K562 (cell line): Measurements from ENCODE around the gene CBFA2T3. TPM values are rescaled to one million over a fixed set of nuclear protein-coding genes. Genes with fewer than 3 reads are reported as not detected.

Source experiments
- ARID2 ChIP-seq: fragments of 450-650 bp; IDR thresholded peaks from 2 replicates; pipeline ENCODE4 v1.6.1; 2017; ENCODE audit warnings: antibody characterized with exemption, mild to moderate bottlenecking
- CBFA2T2 ChIP-seq: fragments of 450-650 bp; conservative IDR thresholded peaks from 2 replicates; pipeline ENCODE4 v1.6.1; 2017; ENCODE audit warnings: mild to moderate bottlenecking
- FOSL1 ChIP-seq: fragments of 200-800 bp; sonication (Bioruptor generic); conservative IDR thresholded peaks from 2 replicates; pipeline ENCODE4 v1.6.1; 2016; ENCODE audit warnings: missing genetic modification characterization, missing compliant biosample characterization
- FOXM1 ChIP-seq, 2 experiments: fragments of 450-650 bp in 1 of 2; sonication (generic) in 1 of 2; formaldehyde crosslinking in 1 of 2; IDR thresholded peaks; 2 replicates each; pipeline versions ENCODE4 v1.6.1 to v1.9.0; 2017 to 2022; ENCODE audit warnings: low read depth in 2 of 2, mild to moderate bottlenecking in 2 of 2, missing genetic modification reagents in 1 of 2, moderate library complexity in 1 of 2
- FUS ChIP-seq: fragments of 200-400 bp; formaldehyde crosslinking; optimal IDR thresholded peaks from 2 replicates; pipeline ENCODE3; 2017; ENCODE audit warnings: low read depth, low read length
- GABPB2 ChIP-seq: fragments of 250-450 bp; sonication (Bioruptor Pico); conservative IDR thresholded peaks from 2 replicates; pipeline ENCODE4 v1.5.1; 2021; ENCODE audit warnings: mild to moderate bottlenecking
- HMGN3 ChIP-seq: IDR thresholded peaks from 2 replicates; pipeline ENCODE4 v1.6.1; 2011; ENCODE audit warnings: borderline replicate concordance, low read depth, mild to moderate bottlenecking, mixed read lengths, low read length; ENCODE audit not compliant: insufficient read length; ENCODE audit errors: extremely low read depth
- MIER1 ChIP-seq: fragments of 450-650 bp; IDR thresholded peaks from 2 replicates; pipeline ENCODE4 v1.6.1; 2016; ENCODE audit warnings: antibody characterized with exemption, mild to moderate bottlenecking, low read depth
- NCOR1 ChIP-seq: fragments of 450-650 bp; IDR thresholded peaks from 2 replicates; pipeline ENCODE4 v1.6.1; 2016; ENCODE audit warnings: mild to moderate bottlenecking, moderate library complexity
- NR2C2 ChIP-seq, 2 experiments: fragments of 200-800 bp in 1 of 2; sonication (Bioruptor generic) in 1 of 2; sonication (generic) in 1 of 2; formaldehyde crosslinking in 1 of 2; IDR thresholded peaks; 2 replicates each; pipeline versions ENCODE4 v1.6.1 to v1.8.0; 2016 to 2022; ENCODE audit warnings: mild to moderate bottlenecking in 1 of 2, missing compliant biosample characterization in 1 of 2, missing genetic modification characterization in 1 of 2, missing genetic modification reagents in 1 of 2
- PHF21A ChIP-seq: fragments of 450-650 bp; IDR thresholded peaks from 2 replicates; pipeline ENCODE4 v1.6.1; 2017; ENCODE audit warnings: low read depth, borderline replicate concordance
- POLR2A ChIP-seq: fragments of 450-650 bp; conservative IDR thresholded peaks from 2 replicates; pipeline ENCODE4 v1.6.1; 2016
- POLR2B ChIP-seq: fragments of 450-650 bp; IDR thresholded peaks from 2 replicates; pipeline ENCODE4 v1.6.1; 2018; ENCODE audit warnings: low read depth; ENCODE audit not compliant: partially characterized antibody
- POLR2G ChIP-seq: fragments of 200-400 bp; formaldehyde crosslinking; IDR thresholded peaks from 2 replicates; pipeline ENCODE4 v1.6.1; 2017; ENCODE audit warnings: low read depth, mild to moderate bottlenecking, antibody characterized with exemption, low read length, moderate library complexity
- SIN3A ChIP-seq, 2 experiments: fragments of 150-350 bp in 1 of 2; IDR thresholded peaks; 2 replicates each; pipeline ENCODE4 v1.6.1; 2011 to 2016; ENCODE audit warnings: borderline replicate concordance in 2 of 2, low read depth in 2 of 2, low read length in 2 of 2, mild to moderate bottlenecking in 2 of 2, moderate library complexity in 2 of 2; ENCODE audit not compliant: control insufficient read depth in 1 of 2
- SMAD4 ChIP-seq: fragments of 250-450 bp; sonication (Bioruptor Pico); conservative IDR thresholded peaks from 2 replicates; pipeline ENCODE4 v1.8.0; 2021; ENCODE audit warnings: inconsistent platforms, mild to moderate bottlenecking, moderate library complexity
- SUPT5H ChIP-seq: fragments of 450-650 bp; IDR thresholded peaks from 2 replicates; pipeline ENCODE4 v1.6.1; 2016
- TAF9B ChIP-seq: fragments of 450-650 bp; IDR thresholded peaks from 2 replicates; pipeline ENCODE4 v1.6.1; 2018; ENCODE audit warnings: mild to moderate bottlenecking; ENCODE audit not compliant: partially characterized antibody
- XRCC5 ChIP-seq: fragments of 200-400 bp; formaldehyde crosslinking; IDR thresholded peaks from 2 replicates; pipeline ENCODE4 v1.6.1; 2017; ENCODE audit warnings: low read depth, mild to moderate bottlenecking, low read length
- ZC3H11A ChIP-seq: IDR thresholded peaks from 2 replicates; pipeline ENCODE4 v1.6.1; 2012; ENCODE audit warnings: low read depth, low read length, improper control_type of control experiment
- ZFPM2 ChIP-seq: fragments of 250-450 bp; sonication (Bioruptor Pico); IDR thresholded peaks from 2 replicates; pipeline ENCODE4 v1.5.1; 2022; ENCODE audit warnings: mild to moderate bottlenecking
- ZNF239 ChIP-seq: fragments of 250-450 bp; sonication (Bioruptor Pico); IDR thresholded peaks from 2 replicates; pipeline ENCODE4 v1.4.0; 2020; ENCODE audit warnings: mild to moderate bottlenecking
- polyA plus RNA-seq, 8 experiments: library from polyadenylated mRNA; depleted of rRNA in 4 of 8; stranded (reverse) in 5 of 8; unstranded in 3 of 8; fragments of >200 nt; fragmentation: Nextera tagmentation in 2 of 8; fragmentation: Illumina TruSeq in 1 of 8; extraction: Ambion mirVana in 2 of 8; extraction: Trizol in 1 of 8; gene quantifications; 2 replicates each; pipeline versions ENCODE4 v1.2.1 to v1.2.3, GENCODE V29; 2011 to 2014; ENCODE audit warnings: inconsistent platforms in 1 of 8, missing spikeins in 1 of 8
- total RNA-seq, 7 experiments: library from RNA; depleted of rRNA in 6 of 7; stranded (reverse); fragments of >200 nt in 6 of 7; fragmentation: Illumina TruSeq in 2 of 7; extraction: Trizol in 2 of 7; gene quantifications; 2 replicates each; pipeline versions ENCODE4 v1.2.1 to v1.2.3, GENCODE V29; 2011 to 2021; ENCODE audit warnings: low replicate concordance in 1 of 7
- TF ChIP-seq, protein P1 (sequence below): fragments of 250-450 bp; sonication (Bioruptor Pico); IDR thresholded peaks from 2 replicates; pipeline ENCODE4 v1.8.0; 2021; ENCODE audit warnings: borderline replicate concordance, mild to moderate bottlenecking, moderate library complexity; ENCODE audit not compliant: poor library complexity, severe bottlenecking
- TF ChIP-seq, protein P2 (sequence below): sonication (generic); formaldehyde crosslinking; IDR thresholded peaks from 2 replicates; pipeline ENCODE4 v1.8.0; 2022; ENCODE audit warnings: missing genetic modification reagents, mild to moderate bottlenecking, moderate library complexity, borderline replicate concordance
- TF ChIP-seq, protein P3 (sequence below): sonication (generic); formaldehyde crosslinking; IDR thresholded peaks from 2 replicates; pipeline ENCODE4 v1.8.1; 2023; ENCODE audit warnings: mild to moderate bottlenecking, missing genetic modification reagents

Gene CBFA2T3
- total and polyA plus RNA-seq, 9 of the 15 experiments (the other 6 are each of a cell fraction or from before 2014, with no cell fraction given) = 2.3 to 145 (median 6.7) TPM

DNA sequence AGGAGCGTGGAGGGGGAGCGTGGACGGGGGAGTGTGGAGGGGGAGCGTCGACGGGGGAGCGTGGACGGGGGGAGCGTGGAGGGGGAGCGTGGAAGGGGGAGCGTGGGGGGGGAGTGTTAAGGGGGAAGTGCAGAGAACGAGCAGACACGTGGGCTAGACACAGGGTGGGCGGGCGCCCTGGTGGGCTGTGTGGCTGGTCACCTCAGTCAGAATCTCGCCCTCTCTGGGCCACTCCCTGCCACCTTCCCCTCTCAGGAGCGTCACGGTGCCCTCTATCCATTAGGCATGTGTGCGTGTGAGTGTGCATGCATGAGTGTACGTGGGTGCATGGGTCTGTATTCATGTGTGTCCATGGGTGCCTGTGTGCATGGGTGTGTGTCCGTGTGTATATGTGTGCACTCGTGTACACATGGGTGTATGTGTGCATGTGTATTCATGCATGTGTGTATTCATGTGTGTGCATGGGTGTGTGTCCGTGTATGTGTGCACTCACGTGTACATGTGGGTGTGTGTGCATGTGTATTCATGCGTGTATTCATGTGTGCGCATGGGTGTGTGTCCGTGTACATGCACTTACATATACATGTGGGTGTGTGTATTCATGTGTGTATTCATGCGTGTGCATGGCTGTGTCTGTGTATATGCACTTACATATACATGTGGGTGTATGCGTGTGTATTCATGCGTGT, 61.2 kb downstream of the CBFA2T3 start (continued):
- no peak for TF ChIP-seq CBFA2T2
- 0 out of 2 replicates have a peak, but pooled peaks have one; percentile 43 for TF ChIP-seq ARID2
- no peak for TF ChIP-seq PHF21A
- TF ChIP-seq XRCC5 = no peak
- TF ChIP-seq HMGN3 = no peak
- TF ChIP-seq POLR2B = peak; percentile 45
- no peak for TF ChIP-seq ZNF239 (CRISPR knock-in tag)
- no peak for TF ChIP-seq ZFPM2 (CRISPR knock-in tag)
- no peak for TF ChIP-seq MIER1
- no peak for TF ChIP-seq FOXM1 (IDR thresholded peaks at IDR 0.05; ENCODE audit: low read depth)
- no peak for TF ChIP-seq FOXM1 (CRISPR knock-in tag; IDR thresholded peaks at IDR 0.05; ENCODE audit: low read depth)
- no peak for TF ChIP-seq SIN3A (IDR thresholded peaks at IDR 0.05; ENCODE audit: borderline replicate concordance in 2 of 2, control insufficient read depth in 1 of 2, low read depth in 2 of 2, low read length in 2 of 2)
- TF ChIP-seq GABPB2 (CRISPR knock-in tag) = no peak
- no peak for TF ChIP-seq POLR2G
- TF ChIP-seq NR2C2 (CRISPR knock-in tag; IDR thresholded peaks at IDR 0.05) = no peak
- no peak for TF ChIP-seq NR2C2 (tag; IDR thresholded peaks at IDR 0.05)
- 0 out of 2 replicates have a peak, but pooled peaks have one; percentile 60 for TF ChIP-seq SUPT5H
- no peak for TF ChIP-seq ZC3H11A
- no peak for TF ChIP-seq FOSL1 (tag)
- TF ChIP-seq, protein P1, sequence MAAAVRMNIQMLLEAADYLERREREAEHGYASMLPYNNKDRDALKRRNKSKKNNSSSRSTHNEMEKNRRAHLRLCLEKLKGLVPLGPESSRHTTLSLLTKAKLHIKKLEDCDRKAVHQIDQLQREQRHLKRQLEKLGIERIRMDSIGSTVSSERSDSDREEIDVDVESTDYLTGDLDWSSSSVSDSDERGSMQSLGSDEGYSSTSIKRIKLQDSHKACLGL (CRISPR knock-in tag) = no peak
- TF ChIP-seq, protein P2, sequence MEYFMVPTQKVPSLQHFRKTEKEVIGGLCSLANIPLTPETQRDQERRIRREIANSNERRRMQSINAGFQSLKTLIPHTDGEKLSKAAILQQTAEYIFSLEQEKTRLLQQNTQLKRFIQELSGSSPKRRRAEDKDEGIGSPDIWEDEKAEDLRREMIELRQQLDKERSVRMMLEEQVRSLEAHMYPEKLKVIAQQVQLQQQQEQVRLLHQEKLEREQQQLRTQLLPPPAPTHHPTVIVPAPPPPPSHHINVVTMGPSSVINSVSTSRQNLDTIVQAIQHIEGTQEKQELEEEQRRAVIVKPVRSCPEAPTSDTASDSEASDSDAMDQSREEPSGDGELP (CRISPR knock-in tag) = no peak
- no peak for TF ChIP-seq NCOR1
- TF ChIP-seq FUS = no peak
- TF ChIP-seq, protein P3, sequence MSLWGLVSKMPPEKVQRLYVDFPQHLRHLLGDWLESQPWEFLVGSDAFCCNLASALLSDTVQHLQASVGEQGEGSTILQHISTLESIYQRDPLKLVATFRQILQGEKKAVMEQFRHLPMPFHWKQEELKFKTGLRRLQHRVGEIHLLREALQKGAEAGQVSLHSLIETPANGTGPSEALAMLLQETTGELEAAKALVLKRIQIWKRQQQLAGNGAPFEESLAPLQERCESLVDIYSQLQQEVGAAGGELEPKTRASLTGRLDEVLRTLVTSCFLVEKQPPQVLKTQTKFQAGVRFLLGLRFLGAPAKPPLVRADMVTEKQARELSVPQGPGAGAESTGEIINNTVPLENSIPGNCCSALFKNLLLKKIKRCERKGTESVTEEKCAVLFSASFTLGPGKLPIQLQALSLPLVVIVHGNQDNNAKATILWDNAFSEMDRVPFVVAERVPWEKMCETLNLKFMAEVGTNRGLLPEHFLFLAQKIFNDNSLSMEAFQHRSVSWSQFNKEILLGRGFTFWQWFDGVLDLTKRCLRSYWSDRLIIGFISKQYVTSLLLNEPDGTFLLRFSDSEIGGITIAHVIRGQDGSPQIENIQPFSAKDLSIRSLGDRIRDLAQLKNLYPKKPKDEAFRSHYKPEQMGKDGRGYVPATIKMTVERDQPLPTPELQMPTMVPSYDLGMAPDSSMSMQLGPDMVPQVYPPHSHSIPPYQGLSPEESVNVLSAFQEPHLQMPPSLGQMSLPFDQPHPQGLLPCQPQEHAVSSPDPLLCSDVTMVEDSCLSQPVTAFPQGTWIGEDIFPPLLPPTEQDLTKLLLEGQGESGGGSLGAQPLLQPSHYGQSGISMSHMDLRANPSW (CRISPR knock-in tag) = no peak
- TF ChIP-seq SMAD4 (CRISPR knock-in tag) = no peak
- no peak for TF ChIP-seq TAF9B
- TF ChIP-seq POLR2A = peak; percentile 53; the same call in 1 of the 2 replicates
